GM18867 (cell line): ENCODE measurements around the gene SIRPA.
A peak's percentile ranks its signal among the peaks of the same experiment; 100 is the strongest.

ENCODE experiments used
- ATAC-seq: cut with Tn5 transposase; IDR thresholded peaks from one replicate; pipeline ENCODE4 v1.9.1; 2021; ENCODE audit warnings: mild to moderate bottlenecking, moderate library complexity; ENCODE audit not compliant: unreplicated experiment

The SIRPA gene

DNA sequence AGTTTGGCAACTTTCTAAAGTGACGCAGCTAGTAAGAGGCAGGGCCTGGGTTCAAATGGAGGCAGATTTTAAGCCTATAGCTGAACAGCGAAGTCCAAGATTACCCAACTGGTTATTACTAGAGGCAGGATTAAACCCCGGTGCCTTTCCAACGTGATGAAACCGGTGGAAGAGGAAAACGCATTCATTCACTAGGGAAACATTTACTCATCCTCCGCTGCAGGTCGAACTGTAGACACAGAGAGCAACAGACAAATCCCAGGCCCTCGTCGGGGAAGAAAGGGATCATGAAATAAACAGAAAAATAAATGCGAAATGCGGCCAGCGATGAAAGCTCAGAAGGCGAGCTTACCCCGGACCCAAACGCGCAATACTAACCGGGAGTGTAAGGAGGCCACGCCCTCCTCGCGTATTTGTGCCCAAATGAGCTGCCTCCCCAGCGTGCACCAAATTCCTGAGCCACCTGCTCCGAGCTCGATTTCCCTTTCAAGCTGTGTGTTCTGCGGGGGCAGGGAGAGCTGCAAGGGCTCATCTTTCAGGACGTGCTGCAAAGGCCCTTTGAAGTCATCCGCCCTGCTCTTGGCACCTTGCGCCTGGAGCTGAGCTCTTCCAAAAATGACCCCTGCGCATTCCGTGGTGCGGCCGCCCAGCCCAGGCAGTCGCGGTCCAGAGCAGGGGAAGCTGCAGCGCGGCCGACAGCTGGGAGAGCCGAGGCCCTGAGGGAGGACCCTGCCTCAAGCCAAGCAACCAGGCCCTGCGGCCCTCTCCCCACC lies 51.7 kb downstream of the SIRPA start:
- no peak for ATAC-seq

GRCh38 chr20:1947535-1947846 lies 52.3 kb downstream of the SIRPA start:
- ATAC-seq, result no peak

- no peak for ATAC-seq
Observed at GRCh38 chr20:1949347-1950100, 54.3 kb downstream of the SIRPA start.

GRCh38 chr20:1950836-1951235 lies 55.6 kb downstream of the SIRPA start:
- ATAC-seq, result no peak

GRCh38 chr20:1951436-1952115 lies 56.4 kb downstream of the SIRPA start:
- no peak for ATAC-seq

GRCh38 chr20:1952737-1953530 lies 57.7 kb downstream of the SIRPA start:
- no peak for ATAC-seq

- no peak for ATAC-seq
Observed at GRCh38 chr20:1953621-1954020, 58.4 kb downstream of the SIRPA start.

- no peak for ATAC-seq
Observed at GRCh38 chr20:1955217-1955616, 60.0 kb downstream of the SIRPA start.

DNA sequence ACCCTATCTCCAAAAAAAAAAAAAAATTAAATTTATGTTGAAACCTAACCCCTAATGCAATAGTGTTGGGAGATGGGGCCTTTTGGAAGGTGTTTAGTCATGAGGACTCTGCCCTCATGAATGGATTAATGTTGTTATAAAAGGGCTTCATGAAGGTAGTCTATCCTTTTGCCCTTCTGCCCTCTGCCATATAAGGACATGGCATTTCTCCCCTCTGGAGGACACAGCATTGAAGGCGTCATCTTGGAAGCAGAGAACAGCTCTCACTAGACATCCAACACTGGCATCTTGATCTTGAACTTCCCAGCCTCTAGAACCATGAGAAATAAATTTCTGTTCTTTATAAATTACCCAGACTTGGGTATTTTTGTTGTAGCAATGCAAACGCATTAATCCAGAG lies 63.2 kb downstream of the SIRPA start:
- ATAC-seq, result no peak

DNA sequence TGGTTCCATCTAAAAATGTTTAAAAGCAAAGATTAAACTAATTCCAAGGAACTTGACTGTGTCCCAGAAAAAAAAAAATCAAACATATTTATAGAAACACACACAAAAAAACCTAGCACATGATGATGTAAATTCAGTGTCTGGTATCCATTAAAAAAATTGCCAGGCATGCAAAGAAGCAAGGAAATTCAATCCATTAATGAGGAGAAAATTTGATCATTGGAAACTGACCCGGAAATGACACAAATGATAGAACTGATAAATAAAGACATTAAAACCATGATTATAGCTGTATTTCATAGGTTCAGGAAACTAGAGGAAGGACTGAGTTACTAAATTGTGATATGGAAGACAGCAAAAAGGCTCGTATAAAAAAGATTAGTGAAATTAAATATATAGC lies 63.9 kb downstream of the SIRPA start:
- no peak for ATAC-seq

- ATAC-seq, result no peak
Observed at GRCh38 chr20:1961374-1961773, 66.2 kb downstream of the SIRPA start.

DNA sequence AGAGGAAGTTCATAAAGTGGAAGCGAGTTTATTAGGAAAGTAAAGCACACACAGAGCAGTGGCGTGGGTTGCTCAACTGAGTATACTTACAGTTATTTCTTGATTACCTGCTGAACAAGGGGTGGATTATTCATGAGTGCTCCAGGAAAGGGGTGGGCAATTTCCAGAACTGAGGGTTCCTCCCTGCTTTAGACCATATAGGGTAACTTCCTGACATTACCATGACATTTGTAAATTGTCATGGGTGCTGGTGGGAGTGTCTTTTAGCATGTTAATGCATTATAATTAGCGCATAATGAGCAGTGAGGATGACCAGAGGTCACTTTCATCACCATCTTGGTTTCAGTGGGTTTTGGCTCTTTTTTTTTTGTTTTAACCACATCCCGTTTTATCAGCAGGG lies 68.9 kb downstream of the SIRPA start:
- ATAC-seq, result no peak

- ATAC-seq, result no peak
Observed at GRCh38 chr20:1964659-1965405, 69.6 kb downstream of the SIRPA start.

DNA sequence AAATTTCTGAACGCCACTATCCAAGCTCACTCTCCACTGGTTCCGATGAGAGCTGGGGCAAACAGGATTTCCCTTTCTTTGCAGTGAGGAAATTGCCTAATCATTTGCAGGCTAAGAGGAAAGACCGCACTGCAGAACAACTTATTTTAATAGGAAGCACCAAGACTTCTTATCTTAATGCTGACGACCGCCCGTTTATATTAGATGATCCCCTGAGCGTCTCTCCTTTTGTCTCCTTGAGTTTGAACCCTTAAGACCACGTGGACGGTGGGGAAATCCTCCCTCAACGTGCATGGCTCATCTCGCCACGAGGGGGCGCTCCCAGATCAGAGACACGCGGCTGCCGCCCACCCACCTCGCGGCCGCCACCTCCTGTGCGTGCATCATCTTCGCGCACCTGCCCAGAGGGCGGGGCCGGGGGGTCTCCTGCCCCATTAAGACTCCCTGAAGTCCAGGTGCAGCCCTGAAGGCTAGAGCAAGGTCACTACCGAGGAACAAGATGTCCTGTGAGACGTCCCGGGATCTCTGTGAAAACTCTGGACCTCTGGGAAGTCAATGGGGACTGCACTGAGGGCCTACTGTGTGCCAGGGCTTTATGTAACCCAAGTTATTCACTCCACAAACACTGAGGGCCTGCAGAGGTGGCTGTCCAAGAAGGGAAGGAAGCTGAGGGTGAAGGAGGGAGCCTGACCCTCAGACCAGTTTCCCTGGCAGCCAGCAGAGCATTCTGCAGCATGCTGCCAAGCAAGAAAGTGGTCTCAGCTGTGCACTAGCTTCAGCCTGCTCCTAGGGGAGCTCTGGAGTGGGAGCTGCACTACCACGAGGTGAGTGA lies 70.5 kb downstream of the SIRPA start:
- peak; percentile 58 for ATAC-seq

- no peak for ATAC-seq
Observed at GRCh38 chr20:1968964-1969363, 73.8 kb downstream of the SIRPA start.

GRCh38 chr20:1971893-1972586 lies 76.8 kb downstream of the SIRPA start:
- no peak for ATAC-seq

DNA sequence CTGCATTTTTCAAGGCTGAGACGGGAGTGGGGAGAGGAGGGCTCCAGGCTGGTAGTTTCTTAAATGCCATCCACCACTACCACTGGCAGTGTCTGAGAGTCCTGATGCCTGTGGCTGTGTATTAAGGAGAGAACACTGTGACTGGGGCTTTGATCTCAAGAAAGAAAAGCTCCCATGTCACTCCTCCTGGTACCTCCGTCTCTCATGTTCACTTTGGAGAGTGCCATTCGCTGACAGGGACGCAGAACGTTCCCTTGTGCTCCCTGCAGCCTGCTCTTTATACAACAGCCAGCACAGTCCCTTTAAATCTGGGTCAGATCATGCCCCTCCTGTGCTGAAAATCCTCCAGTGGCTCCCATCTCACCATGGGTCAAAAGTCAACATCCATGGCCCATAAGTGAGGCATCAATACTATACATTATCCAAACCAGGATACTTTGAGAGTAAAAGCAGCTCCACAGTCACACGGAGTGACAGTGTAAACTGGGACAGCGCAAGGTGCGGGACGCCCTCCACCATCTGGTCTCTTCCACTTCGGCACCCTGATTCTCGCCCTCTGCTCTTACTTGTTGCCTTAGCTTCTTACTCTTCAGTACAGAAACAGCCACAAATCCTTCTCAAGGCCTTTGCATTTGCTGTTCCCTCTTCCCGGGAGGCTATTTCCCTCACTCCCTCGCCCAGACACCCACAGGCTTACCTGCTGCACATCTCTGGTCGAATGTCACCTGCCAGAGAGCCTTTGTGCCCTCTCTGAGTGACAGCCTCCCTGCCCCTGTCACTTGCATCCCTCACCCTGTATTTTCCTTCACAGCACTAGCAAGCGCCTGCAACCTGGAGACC lies 78.6 kb downstream of the SIRPA start:
- ATAC-seq, result no peak

DNA sequence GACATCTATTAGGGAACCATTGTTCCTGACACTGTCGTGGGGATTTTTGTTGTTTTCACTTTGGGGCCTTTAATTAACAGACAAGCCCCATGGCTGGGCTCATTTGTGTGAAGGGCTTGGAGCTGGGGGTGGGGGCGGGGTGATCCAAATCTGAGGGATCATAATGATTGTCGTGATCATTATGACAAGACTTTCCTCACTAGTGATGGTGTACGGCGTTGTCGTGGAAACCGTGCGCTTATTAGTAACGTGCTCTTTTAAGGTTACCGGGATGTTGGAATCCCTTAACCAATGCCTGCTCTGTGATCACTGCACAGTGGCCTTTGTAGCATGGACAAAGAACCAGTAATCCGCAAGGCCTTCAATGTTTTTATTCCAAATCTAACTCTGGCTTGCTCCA lies 80.1 kb downstream of the SIRPA start:
- no peak for ATAC-seq
